ENCODE measurements around the gene IDNK. TPM values are rescaled to one million over a fixed set of nuclear protein-coding genes. Genes with fewer than 3 reads are reported as not detected.
A peak's percentile ranks its signal among the peaks of the same experiment; 100 is the strongest.

IDNK gene
- total RNA-seq, 1 donor = 3.0 TPM

DNA sequence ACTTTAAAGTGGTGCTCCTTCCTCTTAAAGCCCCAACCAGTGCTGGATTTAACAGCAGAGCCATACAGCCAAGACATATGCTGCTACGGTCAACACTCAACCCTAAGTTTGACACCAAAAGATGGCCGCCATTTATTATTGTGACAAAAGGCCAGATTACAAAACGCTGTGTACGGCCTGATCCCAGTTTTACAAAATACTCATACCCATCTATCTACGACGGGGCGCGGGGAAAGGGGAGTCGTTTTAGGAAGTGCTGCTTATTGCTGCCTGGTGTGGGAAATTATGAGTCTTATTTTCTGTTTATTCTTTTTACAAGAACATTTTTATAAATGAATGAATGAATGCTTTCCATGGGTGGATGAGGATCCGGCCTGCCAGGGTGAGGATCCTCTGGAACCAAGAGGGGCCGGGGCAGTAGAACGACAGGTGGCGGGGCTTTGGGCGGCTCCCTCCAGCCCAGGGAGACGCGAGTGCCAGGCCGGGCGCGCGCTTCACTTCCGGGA lies 457 bp upstream of the IDNK start:
- peak; percentile 9 for DNase-seq (ENCODE audit: low read depth)
- TF ChIP-seq, protein P1, sequence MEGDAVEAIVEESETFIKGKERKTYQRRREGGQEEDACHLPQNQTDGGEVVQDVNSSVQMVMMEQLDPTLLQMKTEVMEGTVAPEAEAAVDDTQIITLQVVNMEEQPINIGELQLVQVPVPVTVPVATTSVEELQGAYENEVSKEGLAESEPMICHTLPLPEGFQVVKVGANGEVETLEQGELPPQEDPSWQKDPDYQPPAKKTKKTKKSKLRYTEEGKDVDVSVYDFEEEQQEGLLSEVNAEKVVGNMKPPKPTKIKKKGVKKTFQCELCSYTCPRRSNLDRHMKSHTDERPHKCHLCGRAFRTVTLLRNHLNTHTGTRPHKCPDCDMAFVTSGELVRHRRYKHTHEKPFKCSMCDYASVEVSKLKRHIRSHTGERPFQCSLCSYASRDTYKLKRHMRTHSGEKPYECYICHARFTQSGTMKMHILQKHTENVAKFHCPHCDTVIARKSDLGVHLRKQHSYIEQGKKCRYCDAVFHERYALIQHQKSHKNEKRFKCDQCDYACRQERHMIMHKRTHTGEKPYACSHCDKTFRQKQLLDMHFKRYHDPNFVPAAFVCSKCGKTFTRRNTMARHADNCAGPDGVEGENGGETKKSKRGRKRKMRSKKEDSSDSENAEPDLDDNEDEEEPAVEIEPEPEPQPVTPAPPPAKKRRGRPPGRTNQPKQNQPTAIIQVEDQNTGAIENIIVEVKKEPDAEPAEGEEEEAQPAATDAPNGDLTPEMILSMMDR (IDR thresholded peaks at IDR 0.05; ENCODE audit: insufficient read depth, low read depth, low read length) = no peak
- peak overlapping the region; percentile 72 for H3K4me3 ChIP-seq (ENCODE audit: low read depth, low read length)

DNA sequence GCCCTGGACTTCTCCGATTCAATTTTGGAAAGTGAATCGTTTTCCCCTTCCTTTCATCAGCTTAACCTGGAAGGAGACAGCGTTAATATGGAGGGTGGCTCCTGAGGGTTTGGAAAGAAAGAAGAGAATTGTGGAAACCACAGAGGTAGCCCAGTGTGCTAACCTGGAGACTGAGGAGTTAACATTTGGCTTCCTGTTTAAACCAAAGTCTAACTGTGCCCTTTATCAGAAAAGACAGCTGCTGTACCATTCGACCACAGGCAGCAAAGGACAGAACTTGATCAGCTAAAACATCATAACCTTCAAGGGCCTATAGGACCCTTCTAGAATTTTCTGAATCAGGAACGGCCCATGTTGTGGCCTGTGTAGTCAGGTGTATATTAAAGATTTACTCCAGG lies 735 bp downstream of the IDNK start:
- peak; percentile 8 for DNase-seq (ENCODE audit: low read depth)
- TF ChIP-seq, protein P1 (IDR thresholded peaks at IDR 0.05; ENCODE audit: insufficient read depth, low read depth, low read length) = no peak
- H3K4me3 ChIP-seq (ENCODE audit: low read depth, low read length) = peak overlapping the region; percentile 72

DNA sequence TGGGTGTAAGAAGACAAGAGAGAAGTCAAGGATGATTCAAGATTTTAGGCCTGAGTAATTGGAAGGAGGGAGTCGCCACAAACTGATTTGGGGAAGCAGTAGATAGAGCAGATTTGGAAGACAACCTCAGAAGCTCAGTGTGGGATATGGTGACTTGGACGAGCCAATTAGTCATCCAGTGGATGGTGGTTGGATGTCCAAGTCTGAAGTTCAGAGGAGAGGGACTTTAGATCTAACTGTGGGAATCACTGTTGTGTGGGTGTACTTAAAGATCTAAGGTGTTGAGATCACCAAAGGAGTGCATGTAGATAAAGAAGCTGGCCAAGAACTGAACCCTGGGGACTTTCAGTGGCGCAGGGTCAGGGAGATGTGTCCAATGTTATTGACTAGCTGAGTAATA lies 2.2 kb downstream of the IDNK start:
- TF ChIP-seq, protein P1 (IDR thresholded peaks at IDR 0.05; ENCODE audit: insufficient read depth, low read depth, low read length) = no peak
- H3K4me3 ChIP-seq (ENCODE audit: low read depth, low read length) = no peak overlapping the region
- no peak for DNase-seq (ENCODE audit: low read depth)

DNA sequence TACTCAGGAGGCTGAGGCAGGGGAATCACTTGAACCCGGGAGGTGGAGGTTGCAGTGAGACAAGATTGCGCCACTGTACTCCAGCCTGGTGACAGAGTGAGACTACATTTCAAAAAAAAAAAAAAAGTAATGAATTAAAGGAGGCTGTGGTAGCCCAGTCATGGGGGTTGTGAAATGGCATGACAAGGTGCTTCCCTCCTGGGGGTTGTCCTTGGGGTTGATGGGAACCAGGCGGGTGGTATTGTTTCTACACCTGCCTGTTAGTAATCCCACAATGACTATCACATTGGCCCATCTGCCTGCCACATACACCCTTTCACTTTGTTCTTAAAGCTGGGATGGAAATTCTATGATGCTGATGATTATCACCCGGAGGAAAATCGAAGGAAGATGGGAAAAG lies 5.6 kb downstream of the IDNK start:
- TF ChIP-seq, protein P1 (IDR thresholded peaks at IDR 0.05; ENCODE audit: insufficient read depth, low read depth, low read length) = no peak
- no peak for DNase-seq (ENCODE audit: low read depth)
- H3K4me3 ChIP-seq (ENCODE audit: low read depth, low read length) = no peak overlapping the region

GRCh38 chr9:83629433-83630104 lies 6.6 kb downstream of the IDNK start:
- TF ChIP-seq, protein P1 (IDR thresholded peaks at IDR 0.05; ENCODE audit: insufficient read depth, low read depth, low read length) = no peak
- no peak overlapping the region for H3K4me3 ChIP-seq (ENCODE audit: low read depth, low read length)
- no peak for DNase-seq (ENCODE audit: low read depth)

GRCh38 chr9:83630938-83631457 lies 8.1 kb downstream of the IDNK start:
- H3K4me3 ChIP-seq (ENCODE audit: low read depth, low read length) = no peak overlapping the region
- peak; percentile 42 for DNase-seq (ENCODE audit: low read depth)
- TF ChIP-seq, protein P1 (IDR thresholded peaks at IDR 0.05; ENCODE audit: insufficient read depth, low read depth, low read length) = no peak
